ENCODE measurements around the gene CLEC4G.

GRCh38 chr19:7762719-7763293 lies 30.9 kb upstream of the CLEC4G start, which contains the start of gene CLEC4M:
- TF ChIP-seq, protein P1, sequence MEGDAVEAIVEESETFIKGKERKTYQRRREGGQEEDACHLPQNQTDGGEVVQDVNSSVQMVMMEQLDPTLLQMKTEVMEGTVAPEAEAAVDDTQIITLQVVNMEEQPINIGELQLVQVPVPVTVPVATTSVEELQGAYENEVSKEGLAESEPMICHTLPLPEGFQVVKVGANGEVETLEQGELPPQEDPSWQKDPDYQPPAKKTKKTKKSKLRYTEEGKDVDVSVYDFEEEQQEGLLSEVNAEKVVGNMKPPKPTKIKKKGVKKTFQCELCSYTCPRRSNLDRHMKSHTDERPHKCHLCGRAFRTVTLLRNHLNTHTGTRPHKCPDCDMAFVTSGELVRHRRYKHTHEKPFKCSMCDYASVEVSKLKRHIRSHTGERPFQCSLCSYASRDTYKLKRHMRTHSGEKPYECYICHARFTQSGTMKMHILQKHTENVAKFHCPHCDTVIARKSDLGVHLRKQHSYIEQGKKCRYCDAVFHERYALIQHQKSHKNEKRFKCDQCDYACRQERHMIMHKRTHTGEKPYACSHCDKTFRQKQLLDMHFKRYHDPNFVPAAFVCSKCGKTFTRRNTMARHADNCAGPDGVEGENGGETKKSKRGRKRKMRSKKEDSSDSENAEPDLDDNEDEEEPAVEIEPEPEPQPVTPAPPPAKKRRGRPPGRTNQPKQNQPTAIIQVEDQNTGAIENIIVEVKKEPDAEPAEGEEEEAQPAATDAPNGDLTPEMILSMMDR (IDR thresholded peaks at IDR 0.05; ENCODE audit: insufficient read depth, low read length), result no peak
- TF ChIP-seq REST (IDR thresholded peaks at IDR 0.05; ENCODE audit: insufficient replicate concordance, low read depth) (no peak), GABPA (IDR thresholded peaks at IDR 0.05; ENCODE audit: low read depth) (no peak), POLR2AphosphoS5 (IDR thresholded peaks at IDR 0.05; ENCODE audit: low read depth) (no peak), SPI1 (IDR thresholded peaks at IDR 0.05; ENCODE audit: borderline replicate concordance, low read depth) (no peak)

Data from HL-60 (cell line).